GM12864 (cell line): ENCODE measurements around the gene ATG3.

Source experiments
- DNase-seq: peaks from one replicate; pipeline ENCODE4 v3.0.0-alpha.2; 2011; ENCODE audit warnings: low read depth
- H3K4me3 ChIP-seq: 2 replicates; pipeline ENCODE4 v1.5.1; 2011; ENCODE audit warnings: mild to moderate bottlenecking, low read depth, low read length, control low read depth
- CTCF ChIP-seq: IDR thresholded peaks from 2 replicates; pipeline ENCODE4 v1.5.1; 2011; ENCODE audit warnings: low read depth, mild to moderate bottlenecking, moderate library complexity, low read length, control low read depth, inconsistent platforms; ENCODE audit errors: missing control alignments

Gene ATG3

GRCh38 chr3:112602217-112602838 lies 40.6 kb upstream of the ATG3 start:
- peak; percentile 8 for DNase-seq

GRCh38 chr3:112598731-112599130 lies 37.0 kb upstream of the ATG3 start:
- DNase-seq = no peak
- no peak overlapping the region for H3K4me3 ChIP-seq
- TF ChIP-seq CTCF = no peak

More at GRCh38 chr3:112602217-112602838, 40.6 kb upstream of the ATG3 start:
- H3K4me3 ChIP-seq = no peak overlapping the region
- no peak for TF ChIP-seq CTCF

GRCh38 chr3:112597945-112598344 lies 36.2 kb upstream of the ATG3 start:
- TF ChIP-seq CTCF = no peak
- no peak overlapping the region for H3K4me3 ChIP-seq
- DNase-seq = no peak

- H3K4me3 ChIP-seq = no peak overlapping the region
- no peak for TF ChIP-seq CTCF
- no peak for DNase-seq
These were observed 33.1 kb upstream of the ATG3 start for GRCh38 chr3:112594856-112595255.

GRCh38 chr3:112593258-112593657 lies 31.5 kb upstream of the ATG3 start:
- no peak for TF ChIP-seq CTCF
- H3K4me3 ChIP-seq = no peak overlapping the region
- DNase-seq = no peak

- H3K4me3 ChIP-seq = no peak overlapping the region
- no peak for DNase-seq
- TF ChIP-seq CTCF = no peak
These were observed 25.6 kb upstream of the ATG3 start for GRCh38 chr3:112587336-112587735.

- DNase-seq = no peak
- no peak for TF ChIP-seq CTCF
These were observed 24.0 kb upstream of the ATG3 start for GRCh38 chr3:112585782-112586181.

More at GRCh38 chr3:112585782-112586181, 24.0 kb upstream of the ATG3 start:
- no peak overlapping the region for H3K4me3 ChIP-seq
